Thyroid gland (tissue), 4 donors: ENCODE measurements around the gene NOL8. TPM values are rescaled to one million over a fixed set of nuclear protein-coding genes. Genes with fewer than 3 reads are reported as not detected.
A peak's percentile ranks its signal among the peaks of the same experiment; 100 is the strongest.

Experiments
- DNase-seq, 2 donors: peaks; one replicate each; pipeline ENCODE4 v3.0.0-alpha.2; 2019
- H3K27ac ChIP-seq, 3 donors: fragments of 200-600 bp; sonication (generic); 1 replicate in 2 of 3; 2 replicates in 1 of 3; pipeline ENCODE4 v1.5.1; 2016 to 2019; ENCODE audit warnings: mild to moderate bottlenecking in 1 of 3, moderate library complexity in 1 of 3
- H3K27me3 ChIP-seq: fragments of 200-600 bp; sonication (generic); one replicate; pipeline ENCODE4 v1.5.1; 2019
- H3K36me3 ChIP-seq, 2 donors: fragments of 200-600 bp; sonication (generic); one replicate each; pipeline ENCODE4 v1.5.1; 2016 to 2019
- H3K4me1 ChIP-seq, 2 donors: fragments of 200-600 bp; sonication (generic); one replicate each; pipeline ENCODE4 v1.5.1; 2017 to 2019
- H3K4me3 ChIP-seq, 3 donors: fragments of 200-600 bp; sonication (generic); replicated peaks in 1 of 3; 1 replicate in 2 of 3; 2 replicates in 1 of 3; pipeline ENCODE4 v1.5.1; 2016; ENCODE audit warnings: mild to moderate bottlenecking in 1 of 3
- H3K9me3 ChIP-seq: fragments of 200-600 bp; sonication (generic); one replicate; pipeline ENCODE4 v1.5.1; 2017
- POLR2A ChIP-seq, 2 donors: fragments of 450-650 bp; IDR thresholded peaks; one replicate each; pipeline ENCODE4 v1.6.1; 2017; ENCODE audit warnings: antibody characterized with exemption in 2 of 2, mild to moderate bottlenecking in 2 of 2, moderate library complexity in 1 of 2
- WGBS, 2 donors: methylation state at CpG; one replicate each; pipeline ENCODE4 v1.1.5; 2017; 5-methylcytosine and 5-hydroxymethylcytosine counted together
- intact Hi-C: fragments of 100-400 bp; cut with DNase I; formaldehyde crosslinking; loops from one replicate; pipeline ENCODE4 v1.15.1; 2023
- total RNA-seq, 4 donors: library from RNA; depleted of rRNA; stranded (reverse); fragments of >200 nt; gene quantifications; one replicate each; pipeline ENCODE4 v1.2.3, GENCODE V29; 2016
- TF ChIP-seq, protein P1 (sequence below), 6 experiments: fragments of 200-600 bp in 3 of 6; fragments of 450-650 bp in 3 of 6; sonication (generic) in 3 of 6; IDR thresholded peaks; one replicate each; pipeline ENCODE4 v1.5.1; 2016 to 2019; ENCODE audit warnings: antibody characterized with exemption in 6 of 6, mild to moderate bottlenecking in 2 of 6, inconsistent platforms in 1 of 6, moderate library complexity in 1 of 6

Gene NOL8
- 10 to 100 TPM; 30.0 to 38.2 (median 33.6) TPM for total RNA-seq

DNA sequence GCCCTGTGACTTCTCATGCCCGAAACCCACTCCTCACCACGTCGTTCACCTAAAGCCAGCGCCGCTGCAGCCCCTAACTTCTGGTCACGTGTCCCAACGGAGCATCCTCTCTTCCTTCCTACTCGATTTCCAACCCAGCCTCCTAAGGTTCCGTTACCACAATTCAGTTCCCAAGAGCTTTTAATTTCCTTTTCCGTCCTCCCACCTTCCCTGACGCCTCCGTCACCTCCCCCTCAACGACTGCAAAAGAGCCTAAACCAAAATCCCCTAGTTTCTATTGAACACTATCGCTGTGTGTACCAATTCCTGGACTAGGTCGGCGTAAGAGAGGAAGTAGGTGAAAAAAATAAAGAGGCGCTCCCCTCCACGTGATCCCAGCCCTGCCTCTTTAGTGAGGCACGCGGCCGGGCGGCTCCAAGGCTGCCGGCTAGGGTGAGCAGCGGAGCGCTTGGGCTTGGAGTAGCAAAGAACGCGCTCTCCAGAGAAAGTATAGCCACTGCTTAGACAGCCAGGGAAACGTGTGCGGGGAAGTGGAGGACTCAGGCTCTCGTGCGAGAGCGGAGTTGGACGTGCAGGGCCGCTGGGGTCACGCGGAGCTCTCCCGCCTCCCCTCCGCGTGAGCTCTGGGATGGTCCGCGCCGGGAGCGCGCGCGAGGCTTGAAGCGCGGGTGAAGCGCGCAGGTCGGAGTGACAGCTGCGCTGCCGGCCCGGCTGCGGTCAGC is at the start of gene NOL8, which contains the start of gene CENPP:
NOL8 (minus strand) TSS at position 82 of the 722 bp plus-strand sequence. CDS start 1,189 bp downstream, outside the sequence.
CENPP (plus strand) TSS at position 685 of the 722 bp plus-strand sequence.
- H3K4me3 ChIP-seq, result peak within 1 kb of the TSS; percentile 50 to 60 (median 50)
- H3K27ac ChIP-seq, result peak within 1 kb of the TSS; percentile 96 to 100 (median 98)
- H3K36me3 ChIP-seq, result peaks cover 5 to 6% of the 10 kb centered on the region in 2 donors
- H3K4me1 ChIP-seq, result peaks cover 15 to 16% of the 10 kb centered on the region in 2 donors
- no peaks in the 10 kb centered on the region for H3K9me3 ChIP-seq
- TF ChIP-seq POLR2A (IDR thresholded peaks at IDR 0.05), result peak in 1 of 2 donors; percentile 35
- TF ChIP-seq, protein P1, sequence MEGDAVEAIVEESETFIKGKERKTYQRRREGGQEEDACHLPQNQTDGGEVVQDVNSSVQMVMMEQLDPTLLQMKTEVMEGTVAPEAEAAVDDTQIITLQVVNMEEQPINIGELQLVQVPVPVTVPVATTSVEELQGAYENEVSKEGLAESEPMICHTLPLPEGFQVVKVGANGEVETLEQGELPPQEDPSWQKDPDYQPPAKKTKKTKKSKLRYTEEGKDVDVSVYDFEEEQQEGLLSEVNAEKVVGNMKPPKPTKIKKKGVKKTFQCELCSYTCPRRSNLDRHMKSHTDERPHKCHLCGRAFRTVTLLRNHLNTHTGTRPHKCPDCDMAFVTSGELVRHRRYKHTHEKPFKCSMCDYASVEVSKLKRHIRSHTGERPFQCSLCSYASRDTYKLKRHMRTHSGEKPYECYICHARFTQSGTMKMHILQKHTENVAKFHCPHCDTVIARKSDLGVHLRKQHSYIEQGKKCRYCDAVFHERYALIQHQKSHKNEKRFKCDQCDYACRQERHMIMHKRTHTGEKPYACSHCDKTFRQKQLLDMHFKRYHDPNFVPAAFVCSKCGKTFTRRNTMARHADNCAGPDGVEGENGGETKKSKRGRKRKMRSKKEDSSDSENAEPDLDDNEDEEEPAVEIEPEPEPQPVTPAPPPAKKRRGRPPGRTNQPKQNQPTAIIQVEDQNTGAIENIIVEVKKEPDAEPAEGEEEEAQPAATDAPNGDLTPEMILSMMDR (IDR thresholded peaks at IDR 0.05), result peak in 1 of 6 experiments; percentile 20
- DNase-seq, result peak; percentile 83 to 87
- 0 to 1% methylated on average over 32 to 34 of the region's 55 CpGs for WGBS, 2 donors
- intact Hi-C loops, result loop anchor here (5.0 kb wide), 1 partner anchor 467 kb away; no protein-coding TSS in a partner anchor
- no peaks in the 10 kb centered on the region for H3K27me3 ChIP-seq

DNA sequence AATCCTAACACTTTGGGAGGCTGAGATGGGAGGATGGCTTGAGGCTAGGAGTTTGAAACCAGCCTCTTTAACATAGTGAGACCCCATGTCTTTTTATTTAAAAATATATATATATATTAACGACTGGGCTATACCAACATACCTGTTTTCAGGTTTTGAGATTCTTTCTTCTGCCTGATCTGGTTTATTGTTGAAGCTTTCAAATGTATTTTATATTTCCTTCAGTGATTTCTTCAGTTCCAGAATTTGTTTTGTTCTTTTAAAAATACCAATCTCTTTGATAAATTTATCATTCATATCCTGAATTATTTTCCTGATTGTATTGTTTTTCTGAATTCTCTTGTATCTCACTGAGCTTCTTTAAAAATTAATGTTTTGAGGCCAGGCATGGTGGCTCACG is 48.0 kb upstream of the NOL8 start:
- TF ChIP-seq, protein P1 (IDR thresholded peaks at IDR 0.05), result no peak
- no peak for TF ChIP-seq POLR2A (IDR thresholded peaks at IDR 0.05)
- intact Hi-C loops, result no loop called here
- no peak for DNase-seq
- Histone ChIP-seq H3K4me3 (no peak overlapping the region), H3K9me3 (no peaks in the 10 kb centered on the region), H3K4me1 (no peaks in the 10 kb centered on the region), H3K27ac (no peak overlapping the region), H3K27me3 (no peaks in the 10 kb centered on the region), H3K36me3 (no peaks in the 10 kb centered on the region)
- 98% methylated on average over 2 of the region's 2 CpGs for WGBS, 2 donors

DNA sequence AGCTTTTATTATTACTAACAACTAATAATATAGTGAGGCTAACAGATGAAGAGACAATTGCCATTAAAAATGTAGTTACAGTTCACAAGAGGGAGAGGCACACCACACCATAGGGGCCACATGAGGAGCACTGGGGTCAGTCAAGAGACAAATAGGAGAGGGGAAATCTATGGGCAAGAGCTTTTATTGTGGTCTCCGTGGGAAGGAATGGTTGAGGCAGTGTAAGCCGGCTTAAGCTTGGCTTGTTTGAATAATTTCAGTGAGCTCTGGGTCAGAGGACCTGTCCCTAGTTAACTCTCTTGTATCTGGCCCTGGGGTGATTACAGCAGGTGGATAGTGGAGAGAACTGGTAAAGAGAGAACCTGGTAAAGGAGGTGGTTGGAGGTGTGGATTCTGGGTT is 43.9 kb upstream of the NOL8 start:
- H3K4me1 ChIP-seq, result no peaks in the 10 kb centered on the region
- WGBS, 2 donors, result 25 to 35% methylated on average over 2 of the region's 2 CpGs
- no peak for DNase-seq
- no peak overlapping the region for H3K4me3 ChIP-seq
- no peak overlapping the region for H3K27ac ChIP-seq
- H3K27me3 ChIP-seq, result no peaks in the 10 kb centered on the region
- no peaks in the 10 kb centered on the region for H3K36me3 ChIP-seq
- intact Hi-C loops, result no loop called here
- TF ChIP-seq, protein P1 (IDR thresholded peaks at IDR 0.05), result no peak
- no peak for TF ChIP-seq POLR2A (IDR thresholded peaks at IDR 0.05)
- H3K9me3 ChIP-seq, result no peaks in the 10 kb centered on the region

DNA sequence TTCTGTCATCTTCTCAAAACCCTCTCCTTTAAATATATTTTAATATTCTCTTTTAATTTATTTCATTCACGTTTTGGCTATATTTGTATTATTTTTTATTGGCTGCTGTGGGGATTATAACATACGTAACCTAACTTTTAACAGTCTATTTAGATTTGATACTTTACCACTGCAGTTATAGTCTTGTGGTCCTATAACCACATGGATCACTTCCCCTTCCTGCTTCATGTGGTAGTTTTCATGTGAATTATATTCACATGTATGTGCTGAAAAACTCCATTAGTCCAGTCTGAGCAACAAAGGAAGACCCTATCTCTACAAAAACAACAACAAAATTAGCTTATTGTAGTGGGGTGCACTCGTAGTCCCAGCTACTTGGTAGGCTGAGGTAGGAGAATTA is 34.9 kb upstream of the NOL8 start:
- Histone ChIP-seq H3K27me3 (no peaks in the 10 kb centered on the region), H3K9me3 (no peaks in the 10 kb centered on the region), H3K27ac (no peak overlapping the region), H3K4me3 (no peak overlapping the region), H3K36me3 (no peaks in the 10 kb centered on the region), H3K4me1 (no peaks in the 10 kb centered on the region)
- TF ChIP-seq, protein P1 (IDR thresholded peaks at IDR 0.05), result no peak
- no peak for TF ChIP-seq POLR2A (IDR thresholded peaks at IDR 0.05)
- no peak for DNase-seq
- WGBS, 2 donors, result 87 to 90% methylated on average over 3 of the region's 3 CpGs
- intact Hi-C loops, result no loop called here

DNA sequence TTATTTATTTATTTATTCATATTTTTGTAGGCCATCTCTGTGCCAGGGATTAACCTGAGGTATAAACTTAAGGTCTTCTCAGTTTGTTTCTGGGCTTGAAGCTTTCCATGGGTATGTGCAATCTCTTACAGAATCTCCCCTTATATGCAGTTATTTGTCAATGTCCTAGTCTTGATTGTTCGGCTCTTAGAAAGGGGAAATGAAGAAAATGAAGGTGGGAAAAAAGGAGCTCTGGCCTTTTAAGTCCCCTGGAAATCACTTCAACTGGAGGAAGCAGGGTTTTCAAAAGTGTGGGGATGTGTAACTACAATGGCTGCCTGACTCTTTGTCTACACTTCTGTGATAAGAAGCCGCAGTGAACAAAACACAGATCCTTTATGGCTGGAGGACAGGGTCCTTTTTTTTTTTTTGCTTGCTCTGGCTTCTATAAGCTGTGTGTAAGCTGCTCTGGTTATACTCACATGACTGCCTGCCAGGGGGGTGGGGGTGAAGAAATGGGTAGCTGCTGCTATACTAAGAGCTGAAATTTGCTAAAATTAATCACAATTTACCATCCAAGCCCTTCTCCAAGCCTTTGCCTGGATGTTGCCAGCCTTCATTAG is 34.3 kb upstream of the NOL8 start:
- no peaks in the 10 kb centered on the region for H3K9me3 ChIP-seq
- DNase-seq, result no peak
- no peak for TF ChIP-seq POLR2A (IDR thresholded peaks at IDR 0.05)
- TF ChIP-seq, protein P1 (IDR thresholded peaks at IDR 0.05), result no peak
- no peaks in the 10 kb centered on the region for H3K27me3 ChIP-seq
- H3K4me1 ChIP-seq, result no peaks in the 10 kb centered on the region
- no peaks in the 10 kb centered on the region for H3K36me3 ChIP-seq
- no peak overlapping the region for H3K27ac ChIP-seq
- intact Hi-C loops, result no loop called here
- no peak overlapping the region for H3K4me3 ChIP-seq
- 78 to 82% methylated on average over 2 of the region's 2 CpGs for WGBS, 2 donors
